KG1 (cell line): ENCODE data around the gene C2orf80.
"Not testable (repeated sequence)": the region's sequence is repeated elsewhere in the genome, so short reads cannot be mapped to it uniquely, and the experiment has no call there.

Experiments
- DNase-seq: peaks from one replicate; lab custom pipeline; 2025; lab: John Stamatoyannopoulos, UW

The C2orf80 gene

GRCh38 chr2:208135794-208136715 is 53.8 kb downstream of the C2orf80 start:
- DNase-seq = no peak

- peak; percentile 36 for DNase-seq
Observed at GRCh38 chr2:208134928-208135586, 54.8 kb downstream of the C2orf80 start.

GRCh38 chr2:208130712-208131110 is 59.1 kb downstream of the C2orf80 start:
- no peak for DNase-seq

- DNase-seq = no peak
Observed at GRCh38 chr2:208129744-208130711, 59.8 kb downstream of the C2orf80 start, which contains the start of gene CRYGC. Gene CRYGC (minus strand): TSS chr2:208129828. CDS start chr2:208129792, 36 bp downstream.

GRCh38 chr2:208128136-208128535 is 61.7 kb downstream of the C2orf80 start:
- DNase-seq = no peak

- DNase-seq = no peak
Observed at GRCh38 chr2:208127090-208127489, 62.7 kb downstream of the C2orf80 start.

- DNase-seq = no peak
Observed at GRCh38 chr2:208125251-208125650, 64.6 kb downstream of the C2orf80 start.

GRCh38 chr2:208124013-208124715 is 65.7 kb downstream of the C2orf80 start, which contains the start of gene CRYGD:
Gene CRYGD (minus strand): TSS chr2:208124524. CDS start chr2:208124473, 51 bp downstream.
- DNase-seq = not testable (repeated sequence)

- DNase-seq = no peak
Observed at GRCh38 chr2:208122248-208122647, 67.6 kb downstream of the C2orf80 start.

GRCh38 chr2:208118918-208119317 is 70.9 kb downstream of the C2orf80 start:
- DNase-seq = no peak

- DNase-seq = not testable (repeated sequence)
Observed at GRCh38 chr2:208117390-208117789, 72.4 kb downstream of the C2orf80 start.
